Adrenal gland (tissue), 5 donors: ENCODE data around the gene B3GNT8.

Experiments used
- POLR2A ChIP-seq, 2 donors: fragments of 450-650 bp; IDR thresholded peaks; one replicate each; pipeline ENCODE4 v1.6.1; 2017; ENCODE audit warnings: antibody characterized with exemption in 2 of 2, mild to moderate bottlenecking in 2 of 2, moderate library complexity in 1 of 2
- TF ChIP-seq, protein P1 (sequence below), 6 experiments: fragments of 450-650 bp in 4 of 6; fragments of 200-600 bp in 2 of 6; sonication (generic) in 1 of 6; IDR thresholded peaks; 1 replicate in 5 of 6; 2 replicates in 1 of 6; pipeline versions ENCODE4 v1.5.1 to v1.8.0; 2016 to 2021; ENCODE audit warnings: antibody characterized with exemption in 6 of 6, mild to moderate bottlenecking in 2 of 6, moderate library complexity in 1 of 6
- donor health status: DM: no; HTN: no; CAD: no.

GRCh38 chr19:41413947-41414346 lies 13.2 kb downstream of the B3GNT8 start:
- TF ChIP-seq POLR2A (IDR thresholded peaks at IDR 0.05) = no peak
- TF ChIP-seq, protein P1, sequence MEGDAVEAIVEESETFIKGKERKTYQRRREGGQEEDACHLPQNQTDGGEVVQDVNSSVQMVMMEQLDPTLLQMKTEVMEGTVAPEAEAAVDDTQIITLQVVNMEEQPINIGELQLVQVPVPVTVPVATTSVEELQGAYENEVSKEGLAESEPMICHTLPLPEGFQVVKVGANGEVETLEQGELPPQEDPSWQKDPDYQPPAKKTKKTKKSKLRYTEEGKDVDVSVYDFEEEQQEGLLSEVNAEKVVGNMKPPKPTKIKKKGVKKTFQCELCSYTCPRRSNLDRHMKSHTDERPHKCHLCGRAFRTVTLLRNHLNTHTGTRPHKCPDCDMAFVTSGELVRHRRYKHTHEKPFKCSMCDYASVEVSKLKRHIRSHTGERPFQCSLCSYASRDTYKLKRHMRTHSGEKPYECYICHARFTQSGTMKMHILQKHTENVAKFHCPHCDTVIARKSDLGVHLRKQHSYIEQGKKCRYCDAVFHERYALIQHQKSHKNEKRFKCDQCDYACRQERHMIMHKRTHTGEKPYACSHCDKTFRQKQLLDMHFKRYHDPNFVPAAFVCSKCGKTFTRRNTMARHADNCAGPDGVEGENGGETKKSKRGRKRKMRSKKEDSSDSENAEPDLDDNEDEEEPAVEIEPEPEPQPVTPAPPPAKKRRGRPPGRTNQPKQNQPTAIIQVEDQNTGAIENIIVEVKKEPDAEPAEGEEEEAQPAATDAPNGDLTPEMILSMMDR (IDR thresholded peaks at IDR 0.05) = no peak
